ENCODE measurements around the gene TPH2. TPM values are rescaled to one million over a fixed set of nuclear protein-coding genes. Genes with fewer than 3 reads are reported as not detected.

Gene TPH2
- total RNA-seq, 1 experiment from 2014 or later: not detected

DNA sequence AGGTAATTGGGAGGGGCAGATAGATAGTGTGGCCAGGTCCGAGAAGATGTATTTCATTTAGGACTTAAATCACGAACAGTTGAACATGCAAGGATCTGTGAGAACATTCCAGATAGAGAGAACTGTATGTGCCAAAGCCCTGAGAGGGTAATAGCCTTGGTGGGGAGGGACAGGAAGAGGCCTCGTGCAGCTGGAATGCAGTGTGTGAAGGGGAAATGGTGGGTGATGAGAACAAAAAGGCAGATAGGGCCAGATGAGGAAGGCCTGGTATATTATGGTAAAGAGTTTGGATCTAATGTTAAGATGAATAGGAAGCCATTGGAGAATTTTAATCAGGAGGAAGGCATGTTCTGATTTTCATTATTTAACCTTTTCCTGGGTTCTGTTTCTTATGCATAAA lies 136.3 kb downstream of the TPH2 start:
- ATAC-seq (no peak), DNase-seq (ENCODE audit: low read depth, low spot score) (no peak)
- H3K36me3 ChIP-seq (ENCODE audit: control insufficient read depth, insufficient read depth, low read length): no peaks in the 10 kb centered on the region
- H3K4me3 ChIP-seq (ENCODE audit: low read depth in 2 of 2, low read length in 2 of 2): no peak overlapping the region
- H3K27me3 ChIP-seq (ENCODE audit: control insufficient read depth, insufficient read depth, low read length): no peaks in the 10 kb centered on the region
- CTCF ChIA-PET: no interaction called here
- in situ Hi-C loops (cut with HindIII; ENCODE audit: low pct_unique_long_range_greater_than_20kb, low sequenced_read_pairs) (no loop called here), intact Hi-C loops (cut with micrococcal nuclease; ENCODE audit: unreplicated experiment) (no loop called here)
- TF ChIP-seq, protein P1, sequence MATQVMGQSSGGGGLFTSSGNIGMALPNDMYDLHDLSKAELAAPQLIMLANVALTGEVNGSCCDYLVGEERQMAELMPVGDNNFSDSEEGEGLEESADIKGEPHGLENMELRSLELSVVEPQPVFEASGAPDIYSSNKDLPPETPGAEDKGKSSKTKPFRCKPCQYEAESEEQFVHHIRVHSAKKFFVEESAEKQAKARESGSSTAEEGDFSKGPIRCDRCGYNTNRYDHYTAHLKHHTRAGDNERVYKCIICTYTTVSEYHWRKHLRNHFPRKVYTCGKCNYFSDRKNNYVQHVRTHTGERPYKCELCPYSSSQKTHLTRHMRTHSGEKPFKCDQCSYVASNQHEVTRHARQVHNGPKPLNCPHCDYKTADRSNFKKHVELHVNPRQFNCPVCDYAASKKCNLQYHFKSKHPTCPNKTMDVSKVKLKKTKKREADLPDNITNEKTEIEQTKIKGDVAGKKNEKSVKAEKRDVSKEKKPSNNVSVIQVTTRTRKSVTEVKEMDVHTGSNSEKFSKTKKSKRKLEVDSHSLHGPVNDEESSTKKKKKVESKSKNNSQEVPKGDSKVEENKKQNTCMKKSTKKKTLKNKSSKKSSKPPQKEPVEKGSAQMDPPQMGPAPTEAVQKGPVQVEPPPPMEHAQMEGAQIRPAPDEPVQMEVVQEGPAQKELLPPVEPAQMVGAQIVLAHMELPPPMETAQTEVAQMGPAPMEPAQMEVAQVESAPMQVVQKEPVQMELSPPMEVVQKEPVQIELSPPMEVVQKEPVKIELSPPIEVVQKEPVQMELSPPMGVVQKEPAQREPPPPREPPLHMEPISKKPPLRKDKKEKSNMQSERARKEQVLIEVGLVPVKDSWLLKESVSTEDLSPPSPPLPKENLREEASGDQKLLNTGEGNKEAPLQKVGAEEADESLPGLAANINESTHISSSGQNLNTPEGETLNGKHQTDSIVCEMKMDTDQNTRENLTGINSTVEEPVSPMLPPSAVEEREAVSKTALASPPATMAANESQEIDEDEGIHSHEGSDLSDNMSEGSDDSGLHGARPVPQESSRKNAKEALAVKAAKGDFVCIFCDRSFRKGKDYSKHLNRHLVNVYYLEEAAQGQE (IDR thresholded peaks at IDR 0.05; ENCODE audit: insufficient read depth in 1 of 2, low read depth in 2 of 2, low read length in 1 of 2): no peak
- TF ChIP-seq TCF7L2 (IDR thresholded peaks at IDR 0.05; ENCODE audit: low read depth, low read length) (no peak), SIN3A (IDR thresholded peaks at IDR 0.05; ENCODE audit: borderline replicate concordance, insufficient read depth, low read depth, low read length) (no peak), POLR2AphosphoS5 (IDR thresholded peaks at IDR 0.05; ENCODE audit: low read depth, low read length) (no peak)
- TF ChIP-seq, protein P2, sequence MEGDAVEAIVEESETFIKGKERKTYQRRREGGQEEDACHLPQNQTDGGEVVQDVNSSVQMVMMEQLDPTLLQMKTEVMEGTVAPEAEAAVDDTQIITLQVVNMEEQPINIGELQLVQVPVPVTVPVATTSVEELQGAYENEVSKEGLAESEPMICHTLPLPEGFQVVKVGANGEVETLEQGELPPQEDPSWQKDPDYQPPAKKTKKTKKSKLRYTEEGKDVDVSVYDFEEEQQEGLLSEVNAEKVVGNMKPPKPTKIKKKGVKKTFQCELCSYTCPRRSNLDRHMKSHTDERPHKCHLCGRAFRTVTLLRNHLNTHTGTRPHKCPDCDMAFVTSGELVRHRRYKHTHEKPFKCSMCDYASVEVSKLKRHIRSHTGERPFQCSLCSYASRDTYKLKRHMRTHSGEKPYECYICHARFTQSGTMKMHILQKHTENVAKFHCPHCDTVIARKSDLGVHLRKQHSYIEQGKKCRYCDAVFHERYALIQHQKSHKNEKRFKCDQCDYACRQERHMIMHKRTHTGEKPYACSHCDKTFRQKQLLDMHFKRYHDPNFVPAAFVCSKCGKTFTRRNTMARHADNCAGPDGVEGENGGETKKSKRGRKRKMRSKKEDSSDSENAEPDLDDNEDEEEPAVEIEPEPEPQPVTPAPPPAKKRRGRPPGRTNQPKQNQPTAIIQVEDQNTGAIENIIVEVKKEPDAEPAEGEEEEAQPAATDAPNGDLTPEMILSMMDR (IDR thresholded peaks at IDR 0.05): no peak
- POLR2A ChIA-PET: no interaction called here
- no TSS peak for BruUV-seq (replicated peaks)
- H3K4me1 ChIP-seq (ENCODE audit: control insufficient read depth, insufficient read depth, low read length): no peaks in the 10 kb centered on the region
- no peaks in the 10 kb centered on the region for H3K9me3 ChIP-seq (ENCODE audit: control insufficient read depth, insufficient read depth, low read depth, low read length)
- H3K27ac ChIP-seq (ENCODE audit: low read length): no peak overlapping the region

DNA sequence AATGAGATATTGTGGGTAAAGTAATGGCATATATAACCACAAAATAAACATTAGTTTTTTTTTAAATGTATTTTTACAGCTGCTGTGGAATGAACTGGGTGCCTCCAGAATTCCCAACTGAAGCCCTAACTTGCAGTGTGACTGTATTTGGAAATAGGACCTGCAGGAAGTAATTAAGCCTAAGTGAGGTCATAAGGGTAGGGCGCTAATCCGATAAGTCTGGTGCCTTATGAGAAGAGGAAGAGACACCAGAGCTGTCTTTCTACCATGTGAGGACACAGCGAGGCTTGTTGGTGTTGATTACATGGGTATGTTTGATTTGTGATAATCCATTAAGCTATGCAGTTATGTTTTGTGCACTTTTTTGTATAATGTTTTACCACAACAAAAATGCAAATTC lies 136.8 kb downstream of the TPH2 start:
- ChIA-PET CTCF (no interaction called here), POLR2A (no interaction called here)
- H3K36me3 ChIP-seq (ENCODE audit: control insufficient read depth, insufficient read depth, low read length): no peaks in the 10 kb centered on the region
- no peak overlapping the region for H3K4me3 ChIP-seq (ENCODE audit: low read depth in 2 of 2, low read length in 2 of 2)
- no TSS peak for BruUV-seq (replicated peaks)
- ATAC-seq: no peak
- intact Hi-C loops (cut with micrococcal nuclease; ENCODE audit: unreplicated experiment) (no loop called here), in situ Hi-C loops (cut with HindIII; ENCODE audit: low pct_unique_long_range_greater_than_20kb, low sequenced_read_pairs) (no loop called here)
- TF ChIP-seq SIN3A (IDR thresholded peaks at IDR 0.05; ENCODE audit: borderline replicate concordance, insufficient read depth, low read depth, low read length): no peak
- no peak for TF ChIP-seq TCF7L2 (IDR thresholded peaks at IDR 0.05; ENCODE audit: low read depth, low read length)
- TF ChIP-seq POLR2AphosphoS5 (IDR thresholded peaks at IDR 0.05; ENCODE audit: low read depth, low read length): no peak
- TF ChIP-seq, protein P2 (IDR thresholded peaks at IDR 0.05): no peak
- TF ChIP-seq, protein P1 (IDR thresholded peaks at IDR 0.05; ENCODE audit: insufficient read depth in 1 of 2, low read depth in 2 of 2, low read length in 1 of 2): no peak
- DNase-seq (ENCODE audit: low read depth, low spot score): no peak
- no peaks in the 10 kb centered on the region for H3K27me3 ChIP-seq (ENCODE audit: control insufficient read depth, insufficient read depth, low read length)
- H3K4me1 ChIP-seq (ENCODE audit: control insufficient read depth, insufficient read depth, low read length): no peaks in the 10 kb centered on the region
- H3K9me3 ChIP-seq (ENCODE audit: control insufficient read depth, insufficient read depth, low read depth, low read length): no peaks in the 10 kb centered on the region
- H3K27ac ChIP-seq (ENCODE audit: low read length): no peak overlapping the region
